ENCODE measurements around the gene UGT1A6. TPM values are rescaled to one million over a fixed set of nuclear protein-coding genes. Genes with fewer than 3 reads are reported as not detected.

The UGT1A6 gene
- polyA plus RNA-seq, 1 of the 3 experiments (the other 2 are of a cell fraction): not detected

DNA sequence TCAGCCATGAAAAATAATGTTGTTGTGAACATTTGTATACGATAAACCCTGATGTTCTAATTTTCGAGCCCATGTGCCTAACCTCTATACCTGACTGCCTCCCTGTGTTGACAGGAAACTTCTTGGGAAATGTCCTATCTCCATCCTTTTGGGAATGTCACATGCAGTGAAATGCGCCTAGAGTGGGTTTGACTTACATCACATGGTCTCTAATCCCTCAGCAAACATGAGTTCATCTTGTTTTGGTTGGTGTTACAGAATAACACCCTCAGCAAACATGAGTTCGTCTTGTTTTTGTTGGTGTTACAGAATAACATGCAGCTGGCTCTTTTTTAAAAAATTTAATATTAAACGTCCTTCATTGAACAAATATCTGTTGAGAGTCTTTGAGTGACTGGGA, 4.3 kb upstream of the UGT1A6 start:
- Histone ChIP-seq H4K20me1 (ENCODE audit: insufficient read depth) (no peaks in the 10 kb centered on the region), H3K4me1 (ENCODE audit: control insufficient read depth in 1 of 2, insufficient read depth in 2 of 2, low read depth in 1 of 2, low read length in 1 of 2) (no peaks in the 10 kb centered on the region), H3K79me2 (ENCODE audit: insufficient read depth) (no peaks in the 10 kb centered on the region), H3K9me3 (no peaks in the 10 kb centered on the region), H3K9ac (no peak overlapping the region), H3F3A (replicated peaks; ENCODE audit: insufficient read depth) (no peaks in the 10 kb centered on the region), H3K4me3 (ENCODE audit: low read depth in 2 of 2, low read length in 1 of 2) (no peak overlapping the region), H3K27me3 (ENCODE audit: insufficient read depth) (no peaks in the 10 kb centered on the region), H2AFZ (ENCODE audit: low read depth) (no peak overlapping the region), H3K27ac (ENCODE audit: low read depth in 2 of 2, low read length in 1 of 2) (no peak overlapping the region), H3K36me3 (replicated peaks in 1 of 2; ENCODE audit: control insufficient read depth in 1 of 2, insufficient read depth in 2 of 2, low read length in 1 of 2) (no peaks in the 10 kb centered on the region), H3K4me2 (no peak overlapping the region), H3K9me2 (no peaks in the 10 kb centered on the region)
- no peak for DNase-seq
- CTCF ChIA-PET: no interaction called here
- WGBS (ENCODE audit: low lambda C conversion rate): 51% methylated on average over 5 of the region's 5 CpGs
- TF ChIP-seq POLR2AphosphoS5 (IDR thresholded peaks at IDR 0.05; ENCODE audit: low read depth, low read length): no peak
- TF ChIP-seq, protein P1, sequence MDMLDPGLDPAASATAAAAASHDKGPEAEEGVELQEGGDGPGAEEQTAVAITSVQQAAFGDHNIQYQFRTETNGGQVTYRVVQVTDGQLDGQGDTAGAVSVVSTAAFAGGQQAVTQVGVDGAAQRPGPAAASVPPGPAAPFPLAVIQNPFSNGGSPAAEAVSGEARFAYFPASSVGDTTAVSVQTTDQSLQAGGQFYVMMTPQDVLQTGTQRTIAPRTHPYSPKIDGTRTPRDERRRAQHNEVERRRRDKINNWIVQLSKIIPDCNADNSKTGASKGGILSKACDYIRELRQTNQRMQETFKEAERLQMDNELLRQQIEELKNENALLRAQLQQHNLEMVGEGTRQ (IDR thresholded peaks at IDR 0.05; ENCODE audit: borderline replicate concordance, low read depth, low read length): no peak
- no peak for TF ChIP-seq FOXM1 (IDR thresholded peaks at IDR 0.05; ENCODE audit: low read depth)
- TF ChIP-seq SMC3 (IDR thresholded peaks at IDR 0.05; ENCODE audit: low read depth, low read length): no peak
- TF ChIP-seq TCF12 (IDR thresholded peaks at IDR 0.05): no peak
- TF ChIP-seq FOSL2 (IDR thresholded peaks at IDR 0.05; ENCODE audit: borderline replicate concordance, low read depth): no peak
- TF ChIP-seq ELF1 (IDR thresholded peaks at IDR 0.05): no peak
- no peak for TF ChIP-seq FOXJ3 (CRISPR knock-in tag; IDR thresholded peaks at IDR 0.05)
- TF ChIP-seq RFX5 (IDR thresholded peaks at IDR 0.05; ENCODE audit: low read length): no peak
- TF ChIP-seq, protein P2, sequence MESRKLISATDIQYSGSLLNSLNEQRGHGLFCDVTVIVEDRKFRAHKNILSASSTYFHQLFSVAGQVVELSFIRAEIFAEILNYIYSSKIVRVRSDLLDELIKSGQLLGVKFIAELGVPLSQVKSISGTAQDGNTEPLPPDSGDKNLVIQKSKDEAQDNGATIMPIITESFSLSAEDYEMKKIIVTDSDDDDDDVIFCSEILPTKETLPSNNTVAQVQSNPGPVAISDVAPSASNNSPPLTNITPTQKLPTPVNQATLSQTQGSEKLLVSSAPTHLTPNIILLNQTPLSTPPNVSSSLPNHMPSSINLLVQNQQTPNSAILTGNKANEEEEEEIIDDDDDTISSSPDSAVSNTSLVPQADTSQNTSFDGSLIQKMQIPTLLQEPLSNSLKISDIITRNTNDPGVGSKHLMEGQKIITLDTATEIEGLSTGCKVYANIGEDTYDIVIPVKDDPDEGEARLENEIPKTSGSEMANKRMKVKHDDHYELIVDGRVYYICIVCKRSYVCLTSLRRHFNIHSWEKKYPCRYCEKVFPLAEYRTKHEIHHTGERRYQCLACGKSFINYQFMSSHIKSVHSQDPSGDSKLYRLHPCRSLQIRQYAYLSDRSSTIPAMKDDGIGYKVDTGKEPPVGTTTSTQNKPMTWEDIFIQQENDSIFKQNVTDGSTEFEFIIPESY (IDR thresholded peaks at IDR 0.05; ENCODE audit: borderline replicate concordance, low read depth): no peak
- no peak for TF ChIP-seq YY1 (IDR thresholded peaks at IDR 0.05; ENCODE audit: low read depth)
- no peak for TF ChIP-seq TAF1 (IDR thresholded peaks at IDR 0.05; ENCODE audit: borderline replicate concordance, low read depth, low read length)
- TF ChIP-seq NFIC (IDR thresholded peaks at IDR 0.05; ENCODE audit: borderline replicate concordance): no peak
- no peak for TF ChIP-seq MXI1 (IDR thresholded peaks at IDR 0.05; ENCODE audit: low read depth, low read length)
- TF ChIP-seq RXRA (IDR thresholded peaks at IDR 0.05; ENCODE audit: borderline replicate concordance, low read depth): no peak
- TF ChIP-seq, protein P3, sequence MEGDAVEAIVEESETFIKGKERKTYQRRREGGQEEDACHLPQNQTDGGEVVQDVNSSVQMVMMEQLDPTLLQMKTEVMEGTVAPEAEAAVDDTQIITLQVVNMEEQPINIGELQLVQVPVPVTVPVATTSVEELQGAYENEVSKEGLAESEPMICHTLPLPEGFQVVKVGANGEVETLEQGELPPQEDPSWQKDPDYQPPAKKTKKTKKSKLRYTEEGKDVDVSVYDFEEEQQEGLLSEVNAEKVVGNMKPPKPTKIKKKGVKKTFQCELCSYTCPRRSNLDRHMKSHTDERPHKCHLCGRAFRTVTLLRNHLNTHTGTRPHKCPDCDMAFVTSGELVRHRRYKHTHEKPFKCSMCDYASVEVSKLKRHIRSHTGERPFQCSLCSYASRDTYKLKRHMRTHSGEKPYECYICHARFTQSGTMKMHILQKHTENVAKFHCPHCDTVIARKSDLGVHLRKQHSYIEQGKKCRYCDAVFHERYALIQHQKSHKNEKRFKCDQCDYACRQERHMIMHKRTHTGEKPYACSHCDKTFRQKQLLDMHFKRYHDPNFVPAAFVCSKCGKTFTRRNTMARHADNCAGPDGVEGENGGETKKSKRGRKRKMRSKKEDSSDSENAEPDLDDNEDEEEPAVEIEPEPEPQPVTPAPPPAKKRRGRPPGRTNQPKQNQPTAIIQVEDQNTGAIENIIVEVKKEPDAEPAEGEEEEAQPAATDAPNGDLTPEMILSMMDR (IDR thresholded peaks at IDR 0.05): no peak
- POLR2A ChIA-PET: no interaction called here

All from SK-N-SH (cell line).